ENCODE measurements around the gene THOC7. TPM values are rescaled to one million over a fixed set of nuclear protein-coding genes. Genes with fewer than 3 reads are reported as not detected.
A peak's percentile ranks its signal among the peaks of the same experiment; 100 is the strongest.

THOC7 gene
- total and polyA plus RNA-seq, 2 of the 4 experiments (the other 2 are of a cell fraction) = 25.8 to 55.9 TPM

GRCh38 chr3:63809607-63810006 lies 54.0 kb downstream of the THOC7 start:
- in situ Hi-C loops (cut with MboI; ENCODE audit: low sequenced_read_pairs) (loop anchor here (25.0 kb wide), 1 partner anchor 1197 kb away; no protein-coding TSS in a partner anchor), dilution Hi-C loops (cut with HindIII; ENCODE audit: low sequenced_read_pairs, unreplicated experiment) (no loop called here), intact Hi-C loops (cut with micrococcal nuclease) (no loop called here)
- no peaks in the 10 kb centered on the region for H3K4me1 ChIP-seq (ENCODE audit: control insufficient read depth, insufficient read depth, low read length)
- H2BK20ac ChIP-seq (ENCODE audit: low read depth, low read length) = no peak overlapping the region
- H3K4me3 ChIP-seq (ENCODE audit: insufficient read depth, low read depth, low read length) = no peak overlapping the region
- TF ChIP-seq CTCF (conservative IDR thresholded peaks at IDR 0.05; ENCODE audit: low read depth, low read length) (no peak), RCOR1 (IDR thresholded peaks at IDR 0.05; ENCODE audit: insufficient replicate concordance, low read length) (no peak), MXI1 (IDR thresholded peaks at IDR 0.05; ENCODE audit: borderline replicate concordance, low read depth, low read length) (no peak), MAZ (IDR thresholded peaks at IDR 0.05; ENCODE audit: borderline replicate concordance, low read depth, low read length) (no peak), RAD21 (IDR thresholded peaks at IDR 0.05; ENCODE audit: low read length) (no peak), BHLHE40 (IDR thresholded peaks at IDR 0.05; ENCODE audit: low read depth, low read length) (no peak), POLR2A (IDR thresholded peaks at IDR 0.05; ENCODE audit: low read depth, low read length) (no peak), MAFK (IDR thresholded peaks at IDR 0.05; ENCODE audit: low read depth, low read length) (no peak), USF2 (IDR thresholded peaks at IDR 0.05; ENCODE audit: low read depth, low read length) (no peak), CEBPB (IDR thresholded peaks at IDR 0.05; ENCODE audit: low read depth, low read length) (no peak), ELK1 (IDR thresholded peaks at IDR 0.05; ENCODE audit: borderline replicate concordance, low read depth, low read length) (no peak), NFE2L2 (IDR thresholded peaks at IDR 0.05; ENCODE audit: low read depth, low read length) (no peak), FOS (IDR thresholded peaks at IDR 0.05; ENCODE audit: low read depth, low read length) (no peak)
- peaks cover 3% of the 10 kb centered on the region; the same call in 1 of the 2 replicates for H3K9me1 ChIP-seq (ENCODE audit: insufficient read depth, low read length)
- H4K20me1 ChIP-seq (ENCODE audit: insufficient read depth, low read length) = no peaks in the 10 kb centered on the region
- H3K79me1 ChIP-seq (ENCODE audit: low read depth in 1 of 2, low read length in 2 of 2) = no peaks in the 10 kb centered on the region
- ChIA-PET POLR2A (ENCODE audit: unreplicated experiment) (no interaction called here), CTCF (interaction anchor here (0.7 kb wide), 1 partner anchor 126 kb away, joined by 3 read pairs; no protein-coding TSS in a partner anchor)
- H2AK5ac ChIP-seq (ENCODE audit: low read depth, low read length) = no peak overlapping the region
- 60% methylated on average over 1 of the region's 6 CpGs; no CpG with 5 or more reads in 1 of the 2 experiments for WGBS, 2 experiments (ENCODE audit: extremely low coverage in 2 of 2, insufficient read length in 1 of 2)
- no peak overlapping the region for H2BK120ac ChIP-seq (ENCODE audit: low read depth, low read length)
- no peak overlapping the region for H4K5ac ChIP-seq (ENCODE audit: low read depth, low read length)
- H2AFZ ChIP-seq (replicated peaks; ENCODE audit: low read length, poor library complexity) = peak overlapping the region; percentile 4
- H3K4me2 ChIP-seq (ENCODE audit: low read depth, low read length) = no peak overlapping the region
- H2BK15ac ChIP-seq (ENCODE audit: low read depth, low read length) = no peak overlapping the region
- H3K27me3 ChIP-seq (ENCODE audit: control insufficient read depth, insufficient read depth, low read length) = no peaks in the 10 kb centered on the region
- H3K27ac ChIP-seq (ENCODE audit: insufficient read depth, low read length) = no peak overlapping the region
- H3K56ac ChIP-seq (ENCODE audit: extremely low read depth, insufficient read depth, low read length) = no peak overlapping the region
- no peak overlapping the region for H3K9ac ChIP-seq (ENCODE audit: low read depth, low read length)
- H3K23ac ChIP-seq (ENCODE audit: low read depth, low read length) = no peak overlapping the region
- H4K8ac ChIP-seq (ENCODE audit: low read depth in 2 of 2, low read length in 2 of 2) = no peak overlapping the region
- ATAC-seq (ENCODE audit: low read depth) (no peak), DNase-seq (peak; percentile 47)
- no peak overlapping the region for H3K4ac ChIP-seq (ENCODE audit: low read depth, low read length)
- H3K14ac ChIP-seq (replicated peaks; ENCODE audit: low read depth, low read length) = no peak overlapping the region
- H2AK9ac ChIP-seq (replicated peaks; ENCODE audit: low read depth, low read length, poor library complexity) = no peak overlapping the region
- no peak overlapping the region for H3K18ac ChIP-seq (ENCODE audit: low read depth, low read length)
- H4K91ac ChIP-seq (ENCODE audit: insufficient read depth, low read depth, low read length) = no peak overlapping the region
- no peak overlapping the region for H2BK5ac ChIP-seq (ENCODE audit: low read depth, low read length, poor library complexity, severe bottlenecking)
- no peaks in the 10 kb centered on the region for H3K9me3 ChIP-seq (ENCODE audit: control insufficient read depth, insufficient read depth, low read length)
- H3K36me3 ChIP-seq (ENCODE audit: control insufficient read depth, insufficient read depth, low read length) = no peaks in the 10 kb centered on the region
- no TSS peak for BruUV-seq (replicated peaks)
